Eye (tissue), 1 donor: ENCODE measurements around the gene SPCS1.
A peak's percentile ranks its signal among the peaks of the same experiment; 100 is the strongest.
"Not testable (repeated sequence)": the region's sequence is repeated elsewhere in the genome, so short reads cannot be mapped to it uniquely, and the experiment has no call there.

Source experiments
- DNase-seq: peaks from one replicate; pipeline ENCODE4 v3.0.0-alpha.2; 2015

SPCS1 gene

GRCh38 chr3:52705688-52706686 is at the start of gene SPCS1, which contains the start of gene GLT8D1:
SPCS1 (plus strand) TSS chr3:52706106; CDS start chr3:52706247, 141 bp downstream.
GLT8D1 (minus strand) TSS chr3:52705791; CDS start chr3:52700460, 5,331 bp downstream.
- peak; percentile 95 for DNase-seq

- no peak for DNase-seq
Observed at GRCh38 chr3:52660046-52660445, 45.9 kb upstream of the SPCS1 start.

GRCh38 chr3:52663098-52663497 is 42.8 kb upstream of the SPCS1 start:
- no peak for DNase-seq

- DNase-seq = peak; percentile 29
Observed at GRCh38 chr3:52670621-52671521, 35.0 kb upstream of the SPCS1 start.

DNA sequence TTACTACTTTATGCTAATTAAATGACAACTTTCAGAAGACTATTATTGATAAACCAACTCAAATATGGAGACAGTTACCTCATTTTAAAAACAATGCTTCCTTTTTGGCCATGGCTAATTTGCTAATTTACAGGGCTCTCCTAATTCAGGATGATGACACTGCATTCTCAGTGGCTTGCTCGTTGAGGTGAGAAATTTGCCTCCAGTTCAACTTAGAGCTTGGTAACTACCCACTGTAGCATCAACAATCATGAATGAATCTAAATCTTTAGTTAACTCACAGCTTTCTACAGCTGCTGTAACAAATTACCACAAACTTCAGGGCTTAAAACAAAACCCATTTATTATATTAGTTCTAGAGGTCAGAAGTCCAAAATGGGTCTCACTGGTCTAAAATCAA is 34.2 kb upstream of the SPCS1 start:
- no peak for DNase-seq

GRCh38 chr3:52676201-52676600 is 29.7 kb upstream of the SPCS1 start:
- DNase-seq = not testable (repeated sequence)

DNA sequence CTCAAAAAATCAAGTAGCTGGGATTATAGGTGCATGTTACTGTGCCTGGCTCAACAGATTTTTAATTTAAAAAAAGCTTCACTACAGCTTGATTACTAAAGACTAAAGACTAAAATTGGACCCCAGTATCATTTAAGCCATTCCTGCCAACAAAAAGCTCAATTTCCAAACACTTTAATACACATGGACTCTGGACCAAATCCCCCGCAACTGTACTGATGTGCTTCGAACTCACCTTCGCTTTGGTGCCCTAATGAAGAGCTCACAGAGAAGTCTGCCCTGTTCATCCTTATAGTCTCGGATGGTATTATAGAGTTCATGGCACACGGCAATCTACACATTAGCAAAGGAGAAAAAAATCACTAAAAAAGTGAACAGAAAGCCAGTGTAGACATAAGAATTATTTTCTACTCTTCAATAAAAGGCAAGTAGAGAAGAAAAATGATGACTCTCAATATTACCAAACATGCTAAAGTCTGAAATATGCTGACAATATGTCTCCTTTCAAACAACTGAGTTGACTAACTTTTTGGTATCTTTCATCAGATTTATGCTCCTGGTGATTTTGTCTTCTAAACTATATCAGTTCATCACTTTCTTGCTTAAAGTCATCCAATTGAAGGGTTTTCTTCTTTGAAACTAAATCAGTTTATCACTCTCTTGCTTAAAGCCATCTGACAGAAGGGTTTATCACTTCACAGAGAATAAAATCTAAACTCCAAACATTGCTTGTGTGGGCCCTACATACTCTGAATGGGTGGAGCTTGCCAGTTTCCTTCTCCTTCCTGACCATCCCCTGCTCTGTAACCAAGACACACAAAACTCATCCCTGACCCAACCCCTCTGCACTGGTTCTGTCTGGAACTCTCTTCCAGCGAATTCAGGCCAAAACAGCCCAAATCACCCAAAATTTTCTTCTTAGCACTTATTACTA is 27.4 kb upstream of the SPCS1 start:
- DNase-seq = no peak

- no peak for DNase-seq
Observed at GRCh38 chr3:52679199-52679538, 26.7 kb upstream of the SPCS1 start.

- DNase-seq = no peak
Observed at GRCh38 chr3:52679811-52680210, 26.1 kb upstream of the SPCS1 start.

DNA sequence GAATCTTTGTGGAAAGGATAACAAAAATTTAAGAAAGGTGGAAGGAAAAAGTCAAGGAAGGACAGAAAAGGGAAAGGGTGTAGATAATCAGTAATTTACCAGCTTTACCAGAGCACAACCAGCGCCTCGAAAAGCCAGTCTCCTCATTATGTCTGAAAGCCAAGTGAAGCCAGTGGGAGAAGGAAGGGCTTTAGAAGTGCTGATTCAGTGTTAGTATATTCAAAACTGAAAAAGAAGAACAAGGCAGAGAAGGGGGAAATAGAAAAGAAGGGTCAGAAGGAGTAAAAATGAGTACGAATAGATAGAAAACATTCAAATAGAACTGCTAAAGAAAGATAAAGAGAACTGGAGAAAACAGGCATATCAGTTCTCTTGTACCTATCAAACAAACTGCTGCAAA is 24.3 kb upstream of the SPCS1 start:
- no peak for DNase-seq

GRCh38 chr3:52682016-52682415 is 23.9 kb upstream of the SPCS1 start:
- DNase-seq = peak; percentile 21

DNA sequence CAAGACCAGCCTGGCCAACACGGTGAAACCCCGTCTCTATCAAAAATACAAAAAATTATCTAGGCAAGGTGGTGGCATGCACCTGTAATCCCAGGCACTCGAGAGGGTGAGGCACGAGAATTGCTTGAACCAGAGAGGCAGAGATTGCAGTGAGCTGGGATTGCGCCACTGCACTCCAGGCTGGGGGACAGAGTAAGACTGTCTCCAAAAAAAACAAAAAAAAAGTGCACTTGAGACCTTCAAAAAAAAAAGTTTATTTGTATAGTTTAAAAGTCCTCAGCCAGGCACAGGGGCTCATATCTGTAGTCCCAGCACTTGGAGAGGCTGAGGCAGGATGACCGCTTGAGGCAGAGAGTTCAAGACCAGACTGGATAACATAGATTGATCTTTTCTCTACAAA is 22.3 kb upstream of the SPCS1 start:
- DNase-seq = no peak

- peak; percentile 10 for DNase-seq
Observed at GRCh38 chr3:52684184-52684583, 21.7 kb upstream of the SPCS1 start.

GRCh38 chr3:52685285-52685708 is 20.6 kb upstream of the SPCS1 start:
- peak; percentile 87 for DNase-seq

DNA sequence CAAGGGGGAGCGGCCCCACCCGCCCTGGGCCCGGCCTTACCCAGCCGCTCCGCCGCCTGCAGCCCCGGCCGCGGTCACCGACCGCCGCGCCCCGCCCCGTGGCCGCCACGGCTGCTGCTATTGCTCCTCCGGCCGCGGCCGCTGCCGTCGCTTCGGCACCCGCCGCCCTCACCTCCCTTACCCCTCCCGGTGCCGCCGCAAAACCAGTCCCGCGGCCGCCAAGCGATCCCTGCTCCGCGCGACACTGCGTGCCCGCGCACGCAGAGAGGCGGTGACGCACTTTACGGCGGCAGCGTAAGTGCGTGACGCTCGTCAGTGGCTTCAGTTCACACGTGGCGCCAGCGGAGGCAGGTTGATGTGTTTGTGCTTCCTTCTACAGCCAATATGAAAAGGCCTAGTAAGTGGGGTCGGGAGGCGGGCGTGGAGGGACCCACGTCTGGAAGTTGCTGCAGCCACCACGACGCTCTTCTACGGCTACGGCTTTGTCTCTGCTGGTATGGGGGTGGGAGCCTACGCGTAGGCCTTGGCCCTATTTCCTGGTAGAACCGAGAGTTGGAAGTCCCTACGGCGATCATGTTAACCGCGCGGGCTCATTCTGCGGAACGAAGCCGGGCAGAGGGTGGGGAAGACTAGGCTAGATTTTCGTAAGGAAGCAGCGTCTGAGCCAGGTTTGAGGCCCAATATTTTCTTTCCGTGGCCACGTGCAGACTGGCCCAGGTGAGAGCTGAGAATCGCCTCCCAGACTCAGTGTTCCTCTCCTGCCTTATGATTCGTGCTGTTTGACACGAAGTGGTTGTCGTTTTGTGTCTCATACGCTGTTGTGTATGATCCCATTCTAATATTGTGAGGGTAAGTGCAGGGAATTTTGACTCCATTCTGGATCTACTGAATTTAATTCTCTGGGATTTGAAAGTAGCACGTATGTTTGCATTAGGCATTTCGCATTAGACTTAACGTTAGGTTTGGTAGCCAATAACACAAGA is 19.9 kb upstream of the SPCS1 start, which contains the start of the genes GNL3 and PBRM1:
Gene GNL3, plus strand, starts transcription at position 324 of the 983 bp plus-strand sequence. Its CDS starts 61 bp downstream, at position 385.
Gene PBRM1, minus strand, starts transcription at position 205 of the 983 bp plus-strand sequence.
- peak; percentile 97 for DNase-seq

- no peak for DNase-seq
Observed at GRCh38 chr3:52688266-52688665, 17.6 kb upstream of the SPCS1 start.

GRCh38 chr3:52689151-52689550 is 16.8 kb upstream of the SPCS1 start:
- no peak for DNase-seq

- no peak for DNase-seq
Observed at GRCh38 chr3:52690560-52690959, 15.3 kb upstream of the SPCS1 start.

- DNase-seq = no peak
Observed at GRCh38 chr3:52693071-52693470, 12.8 kb upstream of the SPCS1 start.

DNA sequence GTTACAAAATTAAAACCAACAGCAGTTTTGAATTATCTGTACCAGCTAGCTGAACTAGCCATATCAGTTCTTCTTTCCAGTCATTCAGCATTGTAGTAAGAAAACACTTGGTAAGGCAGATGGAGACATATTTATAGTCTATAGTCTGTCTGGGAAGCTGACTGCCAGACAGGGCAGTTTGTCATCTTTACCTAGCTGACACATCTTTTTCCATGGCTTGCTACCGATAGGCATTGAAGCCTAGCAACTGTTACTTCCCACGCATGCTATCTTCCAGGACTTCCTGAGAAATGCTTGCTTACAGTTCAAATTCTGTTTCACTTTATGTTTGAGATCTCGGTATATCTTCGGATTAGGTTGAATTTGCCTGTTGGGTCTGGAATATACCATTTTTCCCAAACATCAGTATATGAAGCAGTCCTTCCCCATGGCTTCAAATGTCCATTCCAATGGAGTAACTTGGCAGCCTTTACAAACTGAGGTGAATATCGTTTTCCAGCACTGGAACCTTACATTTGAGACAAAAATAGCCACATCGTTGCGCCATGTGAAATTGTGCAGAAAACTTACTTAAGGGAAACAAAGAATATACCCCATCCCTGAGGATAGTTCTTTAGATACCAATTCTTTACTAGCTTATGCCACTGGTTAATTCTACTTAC is 11.2 kb upstream of the SPCS1 start:
- DNase-seq = no peak
